ENCODE results near the gene GNAQ.

The GNAQ gene

DNA sequence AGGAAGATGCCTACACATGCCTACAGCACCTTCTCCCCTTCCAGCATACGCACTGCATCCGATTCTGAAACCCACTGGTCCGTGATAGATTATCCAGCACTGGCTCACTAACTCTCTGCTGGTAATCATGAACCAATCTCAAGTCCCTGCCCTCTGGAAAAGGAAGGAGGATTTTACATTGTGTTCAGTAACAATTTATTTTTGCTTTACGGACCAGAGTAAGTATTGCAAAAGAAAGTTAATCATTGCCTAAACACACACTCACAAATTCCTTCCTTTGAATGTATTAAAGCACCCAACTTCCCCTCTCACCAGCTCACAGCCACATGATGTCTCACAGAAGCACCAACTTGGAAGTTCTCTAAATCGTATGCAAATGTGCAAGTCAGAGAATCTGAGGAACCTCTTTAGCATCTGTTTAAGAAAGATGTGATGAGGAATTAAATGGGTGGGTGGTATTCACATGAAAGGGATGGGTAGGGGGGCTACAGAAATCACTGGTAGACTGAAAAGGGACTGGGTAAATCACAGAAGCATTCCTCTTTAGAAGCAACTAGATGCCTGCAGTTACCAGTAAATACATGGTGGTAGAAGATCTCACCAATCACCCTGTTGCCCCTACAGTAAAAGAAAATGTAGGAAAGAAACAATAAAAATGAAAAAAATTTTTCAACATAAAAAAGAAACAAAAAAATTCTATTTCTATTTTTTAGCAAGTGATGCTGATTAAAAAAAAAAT, 8.4 kb downstream of the GNAQ start:
- TF ChIP-seq GATA3 (IDR thresholded peaks at IDR 0.05; ENCODE audit: low read depth, low read length) (no peak), GATA2 (IDR thresholded peaks at IDR 0.05; ENCODE audit: low read depth, low read length) (no peak)

GRCh38 chr9:78021697-78022096, 9.9 kb downstream of the GNAQ start:
- TF ChIP-seq GATA2 (IDR thresholded peaks at IDR 0.05; ENCODE audit: low read depth, low read length) (no peak), GATA3 (IDR thresholded peaks at IDR 0.05; ENCODE audit: low read depth, low read length) (no peak)

DNA sequence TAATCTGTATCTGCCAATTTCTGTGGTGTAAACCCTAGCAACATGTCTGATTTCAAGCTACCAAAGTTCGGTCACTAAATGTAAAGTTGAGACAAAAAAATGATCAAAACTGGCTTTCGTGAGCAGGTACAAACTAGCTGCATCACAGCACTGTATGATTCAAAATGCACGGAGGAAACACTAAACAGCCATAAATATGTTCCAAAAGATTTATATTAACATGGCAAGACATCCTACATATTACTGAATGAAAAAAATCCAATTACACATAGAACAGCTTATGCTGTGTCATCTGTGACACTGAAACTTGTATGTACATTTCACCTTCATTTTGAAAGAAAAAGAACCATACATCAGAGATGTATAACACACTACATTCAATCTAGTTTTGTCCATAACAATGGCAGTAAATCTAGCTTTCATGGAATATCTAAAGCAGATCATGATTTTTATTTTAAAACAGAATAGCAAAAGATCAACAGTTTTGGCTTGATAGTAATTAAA, 14.4 kb downstream of the GNAQ start:
- TF ChIP-seq GATA2 (IDR thresholded peaks at IDR 0.05; ENCODE audit: low read depth, low read length) (no peak), GATA3 (IDR thresholded peaks at IDR 0.05; ENCODE audit: low read depth, low read length) (no peak)

GRCh38 chr9:78015241-78015640, 16.4 kb downstream of the GNAQ start:
- TF ChIP-seq GATA2 (IDR thresholded peaks at IDR 0.05; ENCODE audit: low read depth, low read length) (no peak), GATA3 (IDR thresholded peaks at IDR 0.05; ENCODE audit: low read depth, low read length) (no peak)

DNA sequence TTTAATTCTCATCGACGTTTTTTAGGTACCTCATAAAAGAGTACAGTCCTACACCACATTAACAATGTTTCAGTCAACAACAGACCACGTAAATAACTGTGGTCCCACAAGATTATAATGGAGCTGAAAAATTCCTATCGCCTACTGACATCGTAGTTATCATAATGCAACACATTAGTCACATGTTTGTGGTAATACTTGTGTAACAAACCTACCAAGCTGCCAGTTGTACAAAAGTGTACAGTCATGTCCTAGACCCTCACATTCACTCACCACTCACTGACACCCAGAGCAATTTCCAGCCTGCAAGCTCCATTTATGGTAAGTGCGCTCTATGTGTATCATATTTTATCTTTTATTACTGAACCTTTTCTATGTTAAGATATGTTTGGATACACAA, 16.8 kb downstream of the GNAQ start:
- TF ChIP-seq GATA2 (IDR thresholded peaks at IDR 0.05; ENCODE audit: low read depth, low read length) (no peak), GATA3 (IDR thresholded peaks at IDR 0.05; ENCODE audit: low read depth, low read length) (no peak)

DNA sequence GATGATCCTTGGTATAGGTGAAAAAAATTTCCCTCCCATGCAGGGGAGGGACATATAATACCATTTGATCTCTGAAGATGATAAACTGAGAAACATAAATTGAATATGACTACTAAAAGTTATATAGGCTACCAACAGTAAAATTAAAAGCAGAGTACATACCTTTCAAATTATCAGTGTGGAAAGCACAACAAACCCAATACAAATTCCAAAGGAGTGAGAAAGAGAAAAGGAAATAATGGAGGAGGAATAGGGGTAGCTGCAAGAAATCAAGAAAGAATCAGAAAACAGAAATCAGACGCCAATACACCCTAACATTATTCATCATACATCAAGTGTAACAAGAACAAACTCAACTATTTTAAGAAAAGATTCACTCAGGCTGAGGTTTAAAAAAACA, 17.7 kb downstream of the GNAQ start:
- TF ChIP-seq GATA3 (IDR thresholded peaks at IDR 0.05; ENCODE audit: low read depth, low read length) (no peak), GATA2 (IDR thresholded peaks at IDR 0.05; ENCODE audit: low read depth, low read length) (no peak)

DNA sequence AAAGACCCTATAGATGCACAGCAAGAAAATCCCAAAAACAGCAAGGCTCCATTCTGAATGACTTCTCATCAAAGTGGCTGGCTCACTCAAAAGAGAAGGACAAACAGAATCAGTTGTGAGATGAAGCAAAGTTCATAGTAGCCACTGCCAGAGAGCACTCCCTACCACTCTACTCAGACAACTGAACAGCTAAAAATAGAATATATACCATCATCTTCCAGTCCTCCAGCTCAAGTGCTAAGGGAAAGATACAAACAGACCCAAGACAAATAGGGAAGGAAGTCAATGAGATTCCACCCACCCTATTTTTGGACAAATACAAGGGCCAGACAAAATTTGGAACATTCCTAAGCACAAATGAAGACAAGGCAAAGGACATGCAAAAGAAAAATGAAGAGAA, 20.6 kb downstream of the GNAQ start:
- TF ChIP-seq GATA2 (IDR thresholded peaks at IDR 0.05; ENCODE audit: low read depth, low read length) (no peak), GATA3 (IDR thresholded peaks at IDR 0.05; ENCODE audit: low read depth, low read length) (no peak)

DNA sequence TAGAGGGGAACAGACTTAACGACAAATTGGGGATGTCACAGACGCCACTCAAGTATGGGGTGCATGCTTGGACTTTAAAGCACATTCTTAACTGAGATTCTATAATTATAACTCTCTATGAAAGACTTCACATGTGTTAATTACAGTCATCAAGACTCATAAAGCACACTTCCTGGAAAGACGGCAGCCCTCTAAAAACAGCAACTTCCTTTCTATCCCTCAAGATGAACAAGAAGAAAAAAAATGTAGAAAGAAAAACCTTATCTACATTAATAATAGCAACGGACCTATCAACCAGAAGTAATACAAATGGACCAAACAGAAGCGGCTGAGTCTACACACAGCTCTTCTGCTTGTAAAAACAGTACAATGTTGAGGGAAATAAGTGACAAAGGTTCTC, 21.2 kb downstream of the GNAQ start:
- TF ChIP-seq GATA2 (IDR thresholded peaks at IDR 0.05; ENCODE audit: low read depth, low read length) (no peak), GATA3 (IDR thresholded peaks at IDR 0.05; ENCODE audit: low read depth, low read length) (no peak)

DNA sequence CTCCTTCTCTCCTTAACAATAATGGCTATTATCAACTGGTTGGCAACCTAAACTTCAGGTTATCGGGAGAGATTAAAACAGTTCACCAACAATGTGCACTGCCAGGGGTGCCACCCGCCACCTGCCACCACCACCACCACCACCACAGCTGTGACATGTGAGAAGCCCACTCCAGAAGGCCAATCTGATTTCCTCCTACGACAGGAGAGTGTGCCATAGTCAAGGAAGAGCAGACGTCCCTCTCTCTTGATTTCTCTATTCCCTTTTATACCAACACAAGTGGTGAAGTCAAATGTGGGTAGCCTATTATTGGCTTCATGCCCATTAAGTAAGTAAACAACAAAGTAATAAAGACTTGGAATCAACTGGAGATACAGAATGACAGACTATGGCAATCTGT, 22.4 kb downstream of the GNAQ start:
- TF ChIP-seq GATA3 (IDR thresholded peaks at IDR 0.05; ENCODE audit: low read depth, low read length), result no peak
- no peak for TF ChIP-seq GATA2 (IDR thresholded peaks at IDR 0.05; ENCODE audit: low read depth, low read length)

DNA sequence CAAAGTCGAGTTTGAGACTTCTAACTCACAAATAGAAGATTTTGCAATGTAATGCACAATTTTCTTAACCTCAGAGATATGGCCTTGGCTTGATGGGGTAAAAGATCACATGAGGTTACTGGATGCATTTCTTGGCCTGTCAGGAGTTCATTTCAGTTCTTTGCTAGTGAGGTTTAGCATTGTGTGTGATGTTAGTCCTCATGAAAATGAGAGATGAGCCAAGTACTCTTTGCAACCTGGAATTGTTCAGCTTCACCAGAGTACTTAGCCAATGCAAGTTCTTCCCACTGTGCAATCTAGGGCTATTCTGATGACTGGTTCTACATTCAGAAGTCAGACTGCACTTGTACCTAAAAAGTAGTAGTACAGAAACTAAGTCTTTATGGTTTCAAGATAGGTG, 24.9 kb downstream of the GNAQ start:
- TF ChIP-seq GATA2 (IDR thresholded peaks at IDR 0.05; ENCODE audit: low read depth, low read length), result no peak
- TF ChIP-seq GATA3 (IDR thresholded peaks at IDR 0.05; ENCODE audit: low read depth, low read length), result no peak

DNA sequence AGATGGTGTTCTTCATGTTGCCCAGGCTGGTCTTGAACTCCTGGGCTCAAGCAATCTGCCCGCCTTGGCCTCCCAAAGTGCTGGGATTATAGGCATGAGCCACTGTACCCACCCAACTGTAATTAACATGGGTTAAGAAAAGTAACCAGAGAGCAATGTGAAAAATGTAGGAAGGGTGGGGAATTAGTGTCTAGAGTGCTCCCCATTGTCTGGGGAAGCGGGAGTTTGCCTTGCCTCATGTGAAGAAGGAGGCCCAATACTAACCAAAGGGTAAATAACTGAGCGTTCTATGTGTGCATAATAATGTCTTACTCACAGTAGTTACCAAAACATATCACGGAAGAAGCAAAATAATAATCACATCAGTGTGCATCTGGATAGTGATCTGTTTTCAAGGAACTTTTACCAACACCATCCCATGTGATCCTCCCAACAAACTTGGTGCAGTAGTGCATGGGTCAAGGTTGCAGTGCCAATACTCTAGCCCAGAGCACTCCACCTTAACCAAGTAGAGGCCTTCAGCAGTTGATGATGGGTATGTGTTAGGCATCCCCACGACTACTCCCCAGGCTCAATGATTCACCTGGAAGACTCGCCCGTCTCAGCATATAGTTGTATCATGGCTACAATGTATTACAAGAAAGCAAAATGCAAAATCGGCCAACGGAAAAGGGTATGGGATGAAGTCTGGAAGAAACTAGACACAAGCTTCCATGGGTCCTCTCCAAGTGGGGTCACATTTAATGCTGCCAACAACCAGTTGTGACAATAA, 26.2 kb downstream of the GNAQ start:
- TF ChIP-seq GATA3 (IDR thresholded peaks at IDR 0.05; ENCODE audit: low read depth, low read length), result no peak
- TF ChIP-seq GATA2 (IDR thresholded peaks at IDR 0.05; ENCODE audit: low read depth, low read length), result no peak

DNA sequence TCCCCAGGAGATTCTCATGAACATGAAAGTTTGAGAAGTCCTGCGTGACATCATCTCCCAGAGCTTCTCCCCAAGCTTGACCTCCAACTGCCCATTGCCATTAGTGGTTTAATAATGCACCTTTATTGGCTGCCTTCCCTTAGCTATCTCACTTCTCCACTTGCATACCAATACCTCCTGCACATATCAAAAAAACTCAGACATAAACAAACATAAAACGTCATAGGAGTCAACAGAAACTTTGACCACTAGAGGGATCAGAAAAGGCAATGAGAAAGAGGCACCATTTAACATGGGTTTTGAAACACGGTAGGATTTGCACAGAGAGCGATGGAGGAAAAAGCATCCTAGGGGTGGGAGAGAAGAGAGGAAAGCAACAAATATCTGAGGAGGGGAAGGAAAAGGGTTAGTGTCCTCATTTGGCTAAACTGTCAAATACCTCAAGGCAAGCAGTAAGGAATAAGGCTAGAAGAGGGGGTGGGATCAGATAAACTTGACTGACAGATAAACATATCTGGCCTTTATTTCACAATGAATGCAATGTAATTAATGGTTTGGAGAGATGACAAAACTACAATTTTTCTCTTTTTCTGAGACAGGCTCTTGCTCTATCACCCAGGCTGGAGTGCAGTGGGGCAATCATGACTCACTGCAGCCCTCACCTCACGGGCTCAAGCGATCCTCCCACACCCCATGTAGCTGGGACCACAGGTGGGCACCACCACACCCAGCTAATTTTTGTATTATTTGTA, 27.0 kb downstream of the GNAQ start:
- no peak for TF ChIP-seq GATA3 (IDR thresholded peaks at IDR 0.05; ENCODE audit: low read depth, low read length)
- no peak for TF ChIP-seq GATA2 (IDR thresholded peaks at IDR 0.05; ENCODE audit: low read depth, low read length)

DNA sequence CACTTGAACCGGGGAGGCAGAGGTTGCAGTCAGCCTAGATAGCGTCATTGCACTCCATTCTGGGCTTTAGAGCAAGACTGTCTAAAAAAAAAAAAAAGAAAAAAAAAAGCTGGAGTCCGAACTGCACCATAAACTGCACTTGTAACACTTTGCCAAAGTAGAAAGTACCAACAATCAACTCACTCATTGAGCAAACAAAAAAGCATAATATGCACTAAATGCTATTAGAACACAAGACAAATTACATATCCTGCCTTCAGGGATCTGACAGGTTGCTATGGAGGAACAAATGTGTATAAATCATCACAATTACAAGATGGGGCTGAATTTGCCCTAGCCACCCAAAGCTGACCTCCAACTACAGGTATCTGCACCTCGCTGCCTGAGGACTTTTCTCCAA, 27.9 kb downstream of the GNAQ start:
- TF ChIP-seq GATA2 (IDR thresholded peaks at IDR 0.05; ENCODE audit: low read depth, low read length) (no peak), GATA3 (IDR thresholded peaks at IDR 0.05; ENCODE audit: low read depth, low read length) (no peak)

All from SH-SY5Y (cell line).